Stromal cell of bone marrow (primary cell): ENCODE measurements around the gene LAIR1.
"Not testable (repeated sequence)": the region's sequence is repeated elsewhere in the genome, so short reads cannot be mapped to it uniquely, and the experiment has no call there.

Source experiments
- DNase-seq: peaks from one replicate; pipeline ENCODE4 v3.0.0-alpha.2; 2012; ENCODE audit warnings: low read depth

LAIR1 gene

GRCh38 chr19:54376610-54377285 lies 12.0 kb upstream of the LAIR1 start:
- DNase-seq = no peak

GRCh38 chr19:54375181-54375938 lies 10.6 kb upstream of the LAIR1 start:
- DNase-seq = not testable (repeated sequence)

GRCh38 chr19:54373781-54374631 lies 9.3 kb upstream of the LAIR1 start:
- no peak for DNase-seq

- DNase-seq = not testable (repeated sequence)
Observed at GRCh38 chr19:54371453-54371852, 6.7 kb upstream of the LAIR1 start.

GRCh38 chr19:54370434-54370796 lies 5.7 kb upstream of the LAIR1 start:
- not testable (repeated sequence) for DNase-seq

- not testable (repeated sequence) for DNase-seq
Observed at GRCh38 chr19:54369688-54370433, 5.1 kb upstream of the LAIR1 start.

GRCh38 chr19:54369082-54369687 lies 4.5 kb upstream of the LAIR1 start:
- no peak for DNase-seq

GRCh38 chr19:54366811-54367210 lies 2.1 kb upstream of the LAIR1 start:
- DNase-seq = no peak

GRCh38 chr19:54365798-54366197 lies 1.1 kb upstream of the LAIR1 start:
- not testable (repeated sequence) for DNase-seq

- DNase-seq = not testable (repeated sequence)
Observed at GRCh38 chr19:54361680-54362422, 2.9 kb downstream of the LAIR1 start.

- DNase-seq = not testable (repeated sequence)
Observed at GRCh38 chr19:54359149-54359820, 5.4 kb downstream of the LAIR1 start.

- no peak for DNase-seq
Observed at GRCh38 chr19:54357381-54357780, 7.3 kb downstream of the LAIR1 start.

GRCh38 chr19:54356444-54357056 lies 8.2 kb downstream of the LAIR1 start:
- DNase-seq = no peak

GRCh38 chr19:54355675-54356074 lies 9.1 kb downstream of the LAIR1 start:
- no peak for DNase-seq

GRCh38 chr19:54354761-54355160 lies 10.0 kb downstream of the LAIR1 start:
- no peak for DNase-seq

- no peak for DNase-seq
Observed at GRCh38 chr19:54352546-54352945, 12.2 kb downstream of the LAIR1 start.

GRCh38 chr19:54352041-54352440 lies 12.7 kb downstream of the LAIR1 start:
- no peak for DNase-seq

GRCh38 chr19:54351474-54351873 lies 13.3 kb downstream of the LAIR1 start:
- no peak for DNase-seq

GRCh38 chr19:54345938-54346386 lies 18.8 kb downstream of the LAIR1 start:
- DNase-seq = no peak

- DNase-seq = no peak
Observed at GRCh38 chr19:54343868-54344267, 20.9 kb downstream of the LAIR1 start.
